HepG2 (cell line): ENCODE measurements around the gene CENPB. TPM values are rescaled to one million over a fixed set of nuclear protein-coding genes. Genes with fewer than 3 reads are reported as not detected.
A peak's percentile ranks its signal among the peaks of the same experiment; 100 is the strongest.

Experiments
- ATAC-seq: fragments of 200-7000 bp; cut with Tn5 transposase; 3 replicates; pipeline ENCODE4 v1.9.1; 2020; ENCODE audit warnings: mild to moderate bottlenecking, moderate library complexity
- BruUV-seq: library from RNA; stranded (reverse); fragments of 400-500 nt; replicated peaks from 2 replicates; lab custom pipeline; 2021; lab: Mats Ljungman, UMichigan
- CTCF ChIA-PET: fragments of 300-600 bp; formaldehyde crosslinking; extraction: SDS; loops from one replicate; lab custom pipeline; 2021; ENCODE audit warnings: low total read pairs, inconsistent platforms, low intra/inter-chr PET ratio; lab: Yijun Ruan, JAX
- POLR2A ChIA-PET: fragments of 350-600 bp; sonication (Branson Sonifier 250); formaldehyde crosslinking; loops from one replicate; lab custom pipeline; 2020; ENCODE audit warnings: antibody characterized with exemption, inconsistent platforms; lab: Yijun Ruan, JAX
- DNase-seq: peaks from one replicate; pipeline ENCODE4 v3.0.0-alpha.2; 2015; ENCODE audit warnings: low spot score
- FAIRE-seq: peaks from 3 replicates; lab custom pipeline; 2011; peaks lifted over from hg19 to GRCh38; lab: Jason Lieb, UNC
- H2AFZ ChIP-seq: one replicate; pipeline ENCODE4 v1.6.1; 2011; ENCODE audit warnings: low read length, inconsistent platforms
- H3K27ac ChIP-seq: fragments of 300-600 bp; 3 replicates; pipeline ENCODE4 v1.8.0; 2011; ENCODE audit warnings: mixed run types, mild to moderate bottlenecking, mixed read lengths, low read length, inconsistent platforms; ENCODE audit not compliant: insufficient read depth; ENCODE audit errors: extremely low read length
- H3K27me3 ChIP-seq, 2 experiments: fragments of 200-600 bp in 1 of 2; 2 replicates in 1 of 2; 3 replicates in 1 of 2; pipeline versions ENCODE4 v1.6.0 to v1.8.0; 2011; ENCODE audit warnings: low read length in 2 of 2, mild to moderate bottlenecking in 2 of 2, moderate library complexity in 2 of 2, inconsistent platforms in 1 of 2; ENCODE audit not compliant: insufficient read depth in 2 of 2, control insufficient read depth in 1 of 2
- H3K36me3 ChIP-seq, 2 experiments: fragments of 200-600 bp in 1 of 2; replicated peaks in 1 of 2; 2 replicates in 1 of 2; 3 replicates in 1 of 2; pipeline versions ENCODE4 v1.5.1 to v1.8.0; 2011; ENCODE audit warnings: low read length in 2 of 2, inconsistent platforms in 1 of 2; ENCODE audit not compliant: insufficient read depth in 2 of 2, control insufficient read depth in 1 of 2
- H3K4me1 ChIP-seq: 2 replicates; pipeline ENCODE4 v1.5.1; 2012; ENCODE audit warnings: low read length, inconsistent platforms; ENCODE audit not compliant: insufficient read depth
- H3K4me2 ChIP-seq: 2 replicates; pipeline ENCODE4 v1.6.0; 2011; ENCODE audit warnings: low read depth, low read length, inconsistent platforms
- H3K4me3 ChIP-seq, 3 experiments: fragments of 200-600 bp in 1 of 3; sonication (generic), shearing (Covaris generic) in 1 of 3; replicated peaks in 1 of 3; 2 replicates each; pipeline ENCODE4 v1.5.1; 2011 to 2016; ENCODE audit warnings: low read length in 3 of 3, inconsistent platforms in 2 of 3, low read depth in 2 of 3, mild to moderate bottlenecking in 2 of 3, control low read depth in 1 of 3, mixed read lengths in 1 of 3; ENCODE audit not compliant: insufficient read depth in 1 of 3
- H3K79me2 ChIP-seq: one replicate; pipeline ENCODE4 v1.6.1; 2011; ENCODE audit warnings: low read length, inconsistent platforms; ENCODE audit not compliant: insufficient read depth
- H3K9ac ChIP-seq: 2 replicates; pipeline ENCODE4 v1.6.0; 2011; ENCODE audit warnings: mild to moderate bottlenecking, low read depth, low read length, inconsistent platforms; ENCODE audit not compliant: insufficient read depth
- H3K9me3 ChIP-seq: 2 replicates; pipeline ENCODE4 v1.5.1; 2012; ENCODE audit warnings: mild to moderate bottlenecking, low read length
- H4K20me1 ChIP-seq: 2 replicates; pipeline ENCODE4 v1.6.0; 2011; ENCODE audit warnings: inconsistent platforms, mild to moderate bottlenecking, low read length, moderate library complexity; ENCODE audit not compliant: insufficient read depth
- DPF2 ChIP-seq: sonication (generic); formaldehyde crosslinking; IDR thresholded peaks from 2 replicates; pipeline ENCODE4 v1.4.0; 2020; ENCODE audit warnings: mild to moderate bottlenecking, low read depth, missing genetic modification reagents, borderline replicate concordance
- WGBS: methylation state at CpG from one replicate; pipeline ENCODE4 v1.1.6; 2017; ENCODE audit warnings: low lambda C conversion rate; 5-methylcytosine and 5-hydroxymethylcytosine counted together
- in situ Hi-C: cut with HindIII; loops from 2 replicates; pipeline ENCODE4 v1.10.0; 2017; ENCODE audit warnings: low pct_unique_long_range_greater_than_20kb; ENCODE audit not compliant: extremely low pct_ligation_motif_present
- intact Hi-C: fragments of 100-400 bp; cut with micrococcal nuclease; formaldehyde crosslinking; loops from one replicate; pipeline ENCODE4 v1.10.0; 2022; ENCODE audit not compliant: unreplicated experiment
- polyA plus RNA-seq, 8 experiments: library from polyadenylated mRNA; depleted of rRNA in 3 of 8; stranded (reverse) in 7 of 8; unstranded in 1 of 8; fragments of >200 nt; fragmentation: Illumina TruSeq in 4 of 8; extraction: Trizol in 4 of 8; gene quantifications; 2 replicates each; pipeline versions ENCODE4 v1.2.1 to v1.2.3, GENCODE V29; 2011 to 2016; ENCODE audit warnings: low read depth in 4 of 8, missing spikeins in 1 of 8, mixed read lengths in 1 of 8; ENCODE audit not compliant: insufficient read depth in 1 of 8
- total RNA-seq, 5 experiments: library from RNA; depleted of rRNA; stranded (reverse); fragments of >200 nt; fragmentation: Illumina TruSeq; extraction: Trizol; gene quantifications; 2 replicates each; pipeline ENCODE4 v1.2.3, GENCODE V29; 2016; ENCODE audit warnings: low read depth in 1 of 5
- TF ChIP-seq, protein P1 (sequence below): sonication (generic); formaldehyde crosslinking; IDR thresholded peaks from 2 replicates; pipeline ENCODE4 v1.5.0; 2020; ENCODE audit warnings: mild to moderate bottlenecking, missing genetic modification reagents

The CENPB gene
- total and polyA plus RNA-seq, 2 of the 13 experiments (the other 11 are each of a cell fraction or from before 2014, with no cell fraction given) = 10.4 to 54.5 TPM

DNA sequence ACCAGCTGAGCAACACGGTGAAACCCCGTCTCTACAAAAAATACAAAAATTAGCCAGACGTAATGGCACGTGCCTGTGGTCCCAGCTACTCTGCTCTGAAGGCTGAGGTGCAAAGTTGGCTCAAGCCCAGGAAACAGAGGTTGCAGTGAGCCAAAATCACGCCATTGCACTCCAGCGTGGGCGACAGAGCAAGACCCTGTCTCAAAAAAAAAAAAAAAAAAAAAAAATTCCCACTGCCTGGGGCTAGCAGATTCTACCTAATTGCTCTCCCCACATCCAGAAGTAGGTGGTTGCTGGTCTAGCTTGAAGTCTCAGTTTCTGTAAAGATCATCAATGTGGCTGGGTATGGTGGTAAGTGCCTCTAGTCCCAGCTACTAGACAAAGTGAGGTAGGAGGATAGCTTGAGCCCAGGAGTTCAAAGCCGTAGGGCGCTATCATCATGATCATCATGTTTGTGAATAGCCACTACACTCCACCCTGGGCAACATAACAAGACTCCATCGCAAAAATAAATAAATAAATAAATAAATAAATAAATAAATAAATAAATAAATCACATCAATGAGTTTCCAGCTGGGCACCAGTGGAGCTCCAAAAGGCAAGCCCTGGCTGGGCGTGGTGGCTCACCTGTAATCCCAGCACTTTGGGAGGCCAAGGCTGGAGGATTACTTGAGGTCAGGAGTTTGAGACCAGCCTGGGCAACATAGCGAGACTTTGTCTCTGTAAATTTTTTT is 27.5 kb upstream of the CENPB start:
- Histone ChIP-seq H3K27ac (no peak overlapping the region), H3K79me2 (no peaks in the 10 kb centered on the region), H3K4me1 (peaks cover 54% of the 10 kb centered on the region), H3K9ac (no peak overlapping the region), H4K20me1 (no peaks in the 10 kb centered on the region), H3K27me3 (peaks cover 3 to 14% of the 10 kb centered on the region in 2 experiments; a peak in 3 of 5 replicates), H3K36me3 (no peaks in the 10 kb centered on the region), H3K4me2 (no peak overlapping the region), H2AFZ (no peak overlapping the region), H3K4me3 (no peak overlapping the region), H3K9me3 (no peaks in the 10 kb centered on the region)
- FAIRE-seq (no peak), ATAC-seq (no peak), DNase-seq (no peak)
- POLR2A ChIA-PET = interaction anchor here (2.8 kb wide), 1 partner anchor 28 kb away, joined by 10 read pairs; the partner anchor contains the start of gene CENPB
- intact Hi-C loops (no loop called here), in situ Hi-C loops (no loop called here)
- TF ChIP-seq, protein P1, sequence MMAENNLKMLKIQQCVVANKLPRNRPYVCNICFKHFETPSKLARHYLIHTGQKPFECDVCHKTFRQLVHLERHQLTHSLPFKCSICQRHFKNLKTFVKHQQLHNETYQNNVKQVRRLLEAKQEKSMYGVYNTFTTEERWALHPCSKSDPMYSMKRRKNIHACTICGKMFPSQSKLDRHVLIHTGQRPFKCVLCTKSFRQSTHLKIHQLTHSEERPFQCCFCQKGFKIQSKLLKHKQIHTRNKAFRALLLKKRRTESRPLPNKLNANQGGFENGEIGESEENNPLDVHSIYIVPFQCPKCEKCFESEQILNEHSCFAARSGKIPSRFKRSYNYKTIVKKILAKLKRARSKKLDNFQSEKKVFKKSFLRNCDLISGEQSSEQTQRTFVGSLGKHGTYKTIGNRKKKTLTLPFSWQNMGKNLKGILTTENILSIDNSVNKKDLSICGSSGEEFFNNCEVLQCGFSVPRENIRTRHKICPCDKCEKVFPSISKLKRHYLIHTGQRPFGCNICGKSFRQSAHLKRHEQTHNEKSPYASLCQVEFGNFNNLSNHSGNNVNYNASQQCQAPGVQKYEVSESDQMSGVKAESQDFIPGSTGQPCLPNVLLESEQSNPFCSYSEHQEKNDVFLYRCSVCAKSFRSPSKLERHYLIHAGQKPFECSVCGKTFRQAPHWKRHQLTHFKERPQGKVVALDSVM = 0 out of 2 replicates have a peak, but pooled peaks have one; percentile 10
- no peak for TF ChIP-seq DPF2 (CRISPR knock-in tag)
- 84% methylated on average over 12 of the region's 12 CpGs for WGBS
- CTCF ChIA-PET = no interaction called here
- BruUV-seq = no TSS peak
